Ascending aorta (tissue), 2 donors: ENCODE data around the gene CFAP410. TPM values are rescaled to one million over a fixed set of nuclear protein-coding genes. Genes with fewer than 3 reads are reported as not detected.
"Not testable (repeated sequence)": the region's sequence is repeated elsewhere in the genome, so short reads cannot be mapped to it uniquely, and the experiment has no call there.

Experiments used
- DNase-seq, 2 donors: peaks; one replicate each; pipeline ENCODE4 v3.0.0-alpha.2; 2019; ENCODE audit warnings: low spot score in 2 of 2
- H3K27ac ChIP-seq, 2 donors: fragments of 200-600 bp; sonication (generic); one replicate each; pipeline ENCODE4 v1.5.1; 2016 to 2017; ENCODE audit warnings: mild to moderate bottlenecking in 1 of 2
- H3K27me3 ChIP-seq: fragments of 200-600 bp; sonication (generic); one replicate; pipeline ENCODE4 v1.5.1; 2017
- H3K36me3 ChIP-seq, 2 donors: fragments of 200-600 bp; sonication (generic); one replicate each; pipeline ENCODE4 v1.5.1; 2016
- H3K4me1 ChIP-seq, 2 donors: fragments of 200-600 bp; sonication (generic); one replicate each; pipeline ENCODE4 v1.5.1; 2016 to 2017; ENCODE audit warnings: mild to moderate bottlenecking in 1 of 2
- H3K4me3 ChIP-seq, 2 donors: fragments of 200-600 bp; sonication (generic); one replicate each; pipeline ENCODE4 v1.5.1; 2016 to 2017; ENCODE audit warnings: mild to moderate bottlenecking in 1 of 2
- H3K9me3 ChIP-seq, 2 donors: fragments of 200-600 bp; sonication (generic); one replicate each; pipeline ENCODE4 v1.5.1; 2016
- intact Hi-C: fragments of 100-400 bp; cut with DNase I; formaldehyde crosslinking; loops from one replicate; pipeline ENCODE4 v1.15.1; 2023
- total RNA-seq: library from RNA; depleted of rRNA; stranded (reverse); fragments of >200 nt; gene quantifications from one replicate; pipeline ENCODE4 v1.1.0, GENCODE V29; 2016
- TF ChIP-seq, protein P1 (sequence below), 3 experiments: fragments of 200-600 bp in 2 of 3; fragments of 450-650 bp in 1 of 3; sonication (generic) in 2 of 3; IDR thresholded peaks; one replicate each; pipeline ENCODE4 v1.5.1; 2016 to 2019; ENCODE audit warnings: antibody characterized with exemption in 3 of 3, mild to moderate bottlenecking in 1 of 3, moderate library complexity in 1 of 3

Gene CFAP410
- total RNA-seq, 1 donor from 2014 or later: 68.5 TPM

DNA sequence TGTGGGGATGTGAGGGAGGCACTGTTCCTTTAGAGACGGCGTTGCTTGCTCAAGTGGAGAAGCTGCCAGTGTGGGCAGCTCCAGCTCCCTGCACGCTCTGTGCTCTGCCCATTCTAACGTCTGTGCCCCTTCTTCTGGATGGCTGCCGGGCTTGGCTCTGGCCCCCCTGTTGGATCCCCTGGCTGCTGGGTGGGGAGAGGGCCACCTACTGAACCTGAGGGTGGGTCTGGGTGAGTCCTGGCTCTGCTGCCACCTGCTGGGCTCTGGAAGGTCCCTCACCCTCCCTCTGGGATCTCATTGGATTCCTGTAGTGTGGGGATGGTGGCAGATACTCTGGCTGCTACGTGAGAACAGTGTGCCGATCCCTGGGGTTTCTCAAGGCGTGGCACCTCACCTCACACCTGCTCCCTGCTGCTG is 34.3 kb downstream of the CFAP410 start:
- no peak overlapping the region for H3K27ac ChIP-seq
- no peak for DNase-seq
- peaks cover 8 to 14% of the 10 kb centered on the region in 2 donors for H3K36me3 ChIP-seq
- no peak overlapping the region for H3K4me3 ChIP-seq
- peaks cover 5 to 28% of the 10 kb centered on the region in 2 donors for H3K4me1 ChIP-seq
- intact Hi-C loops: no loop called here
- TF ChIP-seq, protein P1, sequence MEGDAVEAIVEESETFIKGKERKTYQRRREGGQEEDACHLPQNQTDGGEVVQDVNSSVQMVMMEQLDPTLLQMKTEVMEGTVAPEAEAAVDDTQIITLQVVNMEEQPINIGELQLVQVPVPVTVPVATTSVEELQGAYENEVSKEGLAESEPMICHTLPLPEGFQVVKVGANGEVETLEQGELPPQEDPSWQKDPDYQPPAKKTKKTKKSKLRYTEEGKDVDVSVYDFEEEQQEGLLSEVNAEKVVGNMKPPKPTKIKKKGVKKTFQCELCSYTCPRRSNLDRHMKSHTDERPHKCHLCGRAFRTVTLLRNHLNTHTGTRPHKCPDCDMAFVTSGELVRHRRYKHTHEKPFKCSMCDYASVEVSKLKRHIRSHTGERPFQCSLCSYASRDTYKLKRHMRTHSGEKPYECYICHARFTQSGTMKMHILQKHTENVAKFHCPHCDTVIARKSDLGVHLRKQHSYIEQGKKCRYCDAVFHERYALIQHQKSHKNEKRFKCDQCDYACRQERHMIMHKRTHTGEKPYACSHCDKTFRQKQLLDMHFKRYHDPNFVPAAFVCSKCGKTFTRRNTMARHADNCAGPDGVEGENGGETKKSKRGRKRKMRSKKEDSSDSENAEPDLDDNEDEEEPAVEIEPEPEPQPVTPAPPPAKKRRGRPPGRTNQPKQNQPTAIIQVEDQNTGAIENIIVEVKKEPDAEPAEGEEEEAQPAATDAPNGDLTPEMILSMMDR (IDR thresholded peaks at IDR 0.05): peak; percentile 15 to 57 (median 37)
- H3K9me3 ChIP-seq: no peaks in the 10 kb centered on the region
- no peaks in the 10 kb centered on the region for H3K27me3 ChIP-seq

DNA sequence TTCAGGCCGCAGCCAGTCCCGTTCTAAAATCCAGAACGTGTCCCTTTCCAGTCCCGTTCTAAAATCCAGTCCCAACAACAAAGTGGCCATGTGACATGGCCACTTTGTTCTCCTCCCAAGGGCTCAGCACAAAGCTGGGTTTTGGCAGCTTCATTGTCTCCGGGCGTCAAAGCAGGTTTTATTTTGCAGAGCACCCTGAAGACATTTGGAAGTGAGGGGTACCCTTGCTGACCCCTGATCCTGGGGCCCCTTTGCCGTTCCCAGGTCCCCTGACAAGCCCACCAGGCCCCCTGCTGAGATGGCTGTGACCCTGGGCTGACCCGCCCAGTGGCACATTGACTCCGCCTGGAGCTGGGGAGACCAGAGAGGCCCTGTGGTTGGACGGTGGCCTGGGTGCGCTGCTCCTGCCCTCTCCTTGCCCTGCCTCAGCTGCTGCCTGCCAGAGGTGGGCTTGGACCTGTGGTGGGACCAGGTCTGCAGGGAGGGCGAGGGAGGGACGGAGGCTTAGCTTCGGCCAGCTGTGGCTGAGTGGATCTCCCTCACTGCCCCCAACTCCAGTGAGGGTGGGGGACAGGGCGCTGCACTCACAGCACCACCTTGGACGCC is 35.1 kb downstream of the CFAP410 start:
- H3K4me3 ChIP-seq: peak overlapping the region in 1 of 2 donors; percentile 0
- H3K27ac ChIP-seq: peak overlapping the region in 1 of 2 donors; percentile 12
- DNase-seq: no peak
- no peaks in the 10 kb centered on the region for H3K9me3 ChIP-seq
- peaks cover 5 to 28% of the 10 kb centered on the region in 2 donors for H3K4me1 ChIP-seq
- TF ChIP-seq, protein P1 (IDR thresholded peaks at IDR 0.05): no peak
- H3K27me3 ChIP-seq: no peaks in the 10 kb centered on the region
- intact Hi-C loops: no loop called here
- H3K36me3 ChIP-seq: peaks cover 6 to 12% of the 10 kb centered on the region in 2 donors

DNA sequence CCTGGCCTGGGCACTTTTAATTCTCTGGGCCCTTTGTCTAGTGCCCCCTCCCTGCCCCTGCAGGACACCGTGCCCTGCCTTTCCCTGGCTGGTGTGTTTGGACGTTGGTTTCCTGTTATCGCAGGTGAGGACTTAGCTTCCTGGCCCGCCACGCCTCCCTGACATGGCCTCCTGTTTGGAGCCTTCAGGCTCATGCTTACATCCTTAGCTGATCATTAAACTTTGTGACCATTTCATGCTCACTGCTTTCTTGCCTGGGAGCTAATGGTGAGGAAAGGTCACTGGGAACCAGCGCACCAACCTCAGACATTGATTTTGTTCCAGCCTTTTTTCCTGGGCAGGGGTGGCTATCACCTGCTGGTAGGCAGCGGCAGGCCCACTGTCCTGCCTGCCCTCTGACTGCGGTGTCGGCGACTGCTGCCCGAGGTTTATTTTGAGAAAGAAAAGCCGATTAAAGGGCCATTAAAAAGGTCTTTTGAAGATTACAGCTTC is 35.7 kb downstream of the CFAP410 start:
- TF ChIP-seq, protein P1 (IDR thresholded peaks at IDR 0.05): no peak
- H3K9me3 ChIP-seq: no peaks in the 10 kb centered on the region
- H3K4me1 ChIP-seq: peaks cover 5 to 28% of the 10 kb centered on the region in 2 donors
- H3K36me3 ChIP-seq: peaks cover 6 to 12% of the 10 kb centered on the region in 2 donors
- intact Hi-C loops: no loop called here
- peak overlapping the region in 1 of 2 donors; percentile 12 for H3K27ac ChIP-seq
- no peak for DNase-seq
- no peak overlapping the region for H3K4me3 ChIP-seq
- H3K27me3 ChIP-seq: no peaks in the 10 kb centered on the region

DNA sequence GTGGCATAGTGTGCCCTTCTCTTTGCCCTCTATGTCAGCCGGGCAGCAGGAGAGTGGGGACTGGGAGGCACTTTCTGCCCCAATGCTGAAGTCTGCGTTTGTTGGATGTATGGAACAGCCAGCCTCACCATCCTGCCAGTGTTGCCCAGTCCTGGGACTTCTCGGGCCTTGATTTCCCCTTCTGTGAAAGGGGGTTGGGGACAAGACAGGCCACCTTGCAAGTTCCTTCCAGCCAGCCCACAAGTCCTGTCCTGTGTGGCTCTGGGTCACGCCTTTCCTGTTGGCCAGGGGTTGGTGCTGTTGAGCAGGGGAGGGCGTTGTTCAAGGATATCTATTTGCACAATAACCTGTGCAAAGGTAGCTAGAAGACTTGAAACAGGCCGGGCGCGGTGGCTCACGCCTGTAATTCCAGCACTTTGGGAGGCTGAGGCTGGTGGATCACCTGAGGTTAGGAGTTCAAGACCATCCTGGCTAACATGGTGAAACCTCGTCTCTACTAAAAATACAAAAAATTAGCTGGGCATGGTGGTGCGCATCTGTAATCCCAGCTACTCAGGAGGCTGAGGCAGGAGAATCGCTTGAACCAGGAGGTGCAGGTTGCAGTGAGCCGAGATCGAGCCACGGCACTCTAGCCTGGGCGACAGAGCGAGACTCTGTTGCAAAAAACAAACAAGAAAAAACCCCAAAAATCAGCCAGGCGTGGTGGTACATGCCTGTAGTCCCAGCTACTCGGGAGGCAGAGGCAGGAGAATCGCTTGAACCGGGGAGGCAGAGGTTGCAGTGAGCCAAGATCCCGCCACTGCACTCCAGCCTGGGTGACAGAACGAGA is 36.4 kb downstream of the CFAP410 start:
- DNase-seq, H3K27me3 ChIP-seq, H3K4me3 ChIP-seq, intact Hi-C loops, H3K9me3 ChIP-seq, H3K27ac ChIP-seq: not testable (repeated sequence)
- peaks cover 6 to 10% of the 10 kb centered on the region in 2 donors for H3K36me3 ChIP-seq
- H3K4me1 ChIP-seq: peaks cover 5 to 30% of the 10 kb centered on the region in 2 donors

DNA sequence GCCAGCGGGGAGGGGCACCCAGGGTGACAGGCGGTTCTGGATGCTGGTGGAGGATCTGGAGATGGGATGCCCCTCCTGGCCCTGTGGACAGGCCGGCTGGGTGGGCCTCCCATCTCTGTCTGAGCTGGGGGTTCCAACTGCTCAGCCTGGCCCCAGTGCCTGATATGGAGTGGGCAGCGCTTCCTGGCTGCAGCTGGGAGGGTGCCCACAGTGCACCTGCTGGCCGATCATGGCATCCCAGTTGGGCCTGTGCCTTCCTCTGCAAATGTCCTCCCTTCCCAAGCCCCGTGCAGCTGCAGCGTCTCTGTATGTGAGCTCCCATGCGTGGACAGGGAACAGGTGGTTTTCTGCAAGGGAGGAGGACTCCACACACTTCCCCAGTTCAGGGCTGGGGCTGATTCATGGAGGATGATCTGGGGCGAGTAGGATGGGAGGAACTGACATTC is 37.2 kb downstream of the CFAP410 start:
- no peak overlapping the region for H3K27ac ChIP-seq
- peaks cover 2 to 3% of the 10 kb centered on the region in 2 donors for H3K36me3 ChIP-seq
- intact Hi-C loops: loop anchor here (2.0 kb wide), 1 partner anchor 37 kb away; the partner anchor contains the start of gene CFAP410
- TF ChIP-seq, protein P1 (IDR thresholded peaks at IDR 0.05): no peak
- DNase-seq: no peak
- no peaks in the 10 kb centered on the region for H3K27me3 ChIP-seq
- peaks cover 5 to 32% of the 10 kb centered on the region in 2 donors for H3K4me1 ChIP-seq
- H3K9me3 ChIP-seq: no peaks in the 10 kb centered on the region
- no peak overlapping the region for H3K4me3 ChIP-seq

DNA sequence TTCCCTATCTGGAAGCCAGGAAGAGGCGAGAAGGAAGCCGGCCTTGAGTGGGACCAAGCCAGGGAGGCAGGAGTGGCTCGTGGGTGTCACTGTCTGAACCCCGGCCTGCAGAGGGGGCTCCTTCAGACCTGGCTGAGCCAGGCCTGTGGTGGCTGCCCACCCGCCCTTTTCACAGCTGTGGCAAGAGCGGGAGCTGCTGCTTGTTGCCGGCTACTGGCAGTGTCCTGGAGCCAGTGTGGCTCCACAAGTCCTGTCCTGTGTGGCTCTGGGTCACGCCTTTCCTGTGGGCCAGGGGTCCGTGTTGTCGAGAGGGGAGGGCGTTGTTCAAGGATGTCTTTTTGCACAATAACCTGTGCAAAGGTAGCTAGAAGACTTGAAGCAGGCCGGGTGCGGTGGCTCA is 38.0 kb downstream of the CFAP410 start:
- TF ChIP-seq, protein P1 (IDR thresholded peaks at IDR 0.05): no peak
- H3K4me1 ChIP-seq: peaks cover 5 to 32% of the 10 kb centered on the region in 2 donors

More for the DNA sequence above, 38.0 kb downstream of the CFAP410 start:
- H3K9me3 ChIP-seq: no peaks in the 10 kb centered on the region
- H3K36me3 ChIP-seq: no peaks in the 10 kb centered on the region
- no peak overlapping the region for H3K27ac ChIP-seq
- intact Hi-C loops: loop anchor here (2.0 kb wide), 1 partner anchor 38 kb away; the partner anchor contains the start of gene CFAP410
- H3K4me3 ChIP-seq: peak overlapping the region; percentile 96 to 99
- no peaks in the 10 kb centered on the region for H3K27me3 ChIP-seq
- DNase-seq: no peak
